GM13977 (cell line): Measurements from ENCODE around the gene AGAP1.

Experiments
- DNase-seq: peaks from one replicate; pipeline ENCODE4 v3.0.0; 2012; ENCODE audit warnings: low spot score
- CTCF ChIP-seq: IDR thresholded peaks from 2 replicates; pipeline ENCODE4 v1.5.1; 2012; ENCODE audit warnings: mild to moderate bottlenecking, control low read depth; ENCODE audit not compliant: insufficient read depth; ENCODE audit errors: extremely low read depth, missing control alignments
- in situ Hi-C: fragments of 300-500 bp; cut with MboI; formaldehyde crosslinking; loops from one replicate; pipeline ENCODE4 v1.12.0; 2022; ENCODE audit warnings: low sequenced_read_pairs, low pct_unique_long_range_greater_than_20kb, mixed read lengths, inconsistent platforms; ENCODE audit not compliant: unreplicated experiment

The AGAP1 gene

GRCh38 chr2:235979753-235980435 lies 486.1 kb downstream of the AGAP1 start:
- DNase-seq: no peak
- TF ChIP-seq CTCF: no peak
- in situ Hi-C loops: no loop called here

- no peak for DNase-seq
- in situ Hi-C loops: no loop called here
- no peak for TF ChIP-seq CTCF
Measured at GRCh38 chr2:235981631-235982030, 487.8 kb downstream of the AGAP1 start.

- in situ Hi-C loops: no loop called here
- DNase-seq: no peak
Measured at GRCh38 chr2:235983016-235983415, 489.2 kb downstream of the AGAP1 start.

GRCh38 chr2:235984552-235984951 lies 490.7 kb downstream of the AGAP1 start:
- TF ChIP-seq CTCF: no peak
- no peak for DNase-seq

More at GRCh38 chr2:235983016-235983415, 489.2 kb downstream of the AGAP1 start:
- TF ChIP-seq CTCF: no peak

GRCh38 chr2:235986361-235986760 lies 492.5 kb downstream of the AGAP1 start:
- no peak for DNase-seq
- in situ Hi-C loops: no loop called here

More at GRCh38 chr2:235984552-235984951, 490.7 kb downstream of the AGAP1 start:
- in situ Hi-C loops: no loop called here

GRCh38 chr2:235988271-235989015 lies 494.6 kb downstream of the AGAP1 start:
- in situ Hi-C loops: no loop called here
- no peak for DNase-seq
- no peak for TF ChIP-seq CTCF

More at GRCh38 chr2:235986361-235986760, 492.5 kb downstream of the AGAP1 start:
- no peak for TF ChIP-seq CTCF
